HG03280 (cell line): Measurements from ENCODE around the gene MTM1.

Experiments used
- ATAC-seq: cut with Tn5 transposase; IDR thresholded peaks from one replicate; pipeline ENCODE4 v1.9.1; 2021; ENCODE audit warnings: mild to moderate bottlenecking, moderate library complexity; ENCODE audit not compliant: unreplicated experiment

The MTM1 gene

DNA sequence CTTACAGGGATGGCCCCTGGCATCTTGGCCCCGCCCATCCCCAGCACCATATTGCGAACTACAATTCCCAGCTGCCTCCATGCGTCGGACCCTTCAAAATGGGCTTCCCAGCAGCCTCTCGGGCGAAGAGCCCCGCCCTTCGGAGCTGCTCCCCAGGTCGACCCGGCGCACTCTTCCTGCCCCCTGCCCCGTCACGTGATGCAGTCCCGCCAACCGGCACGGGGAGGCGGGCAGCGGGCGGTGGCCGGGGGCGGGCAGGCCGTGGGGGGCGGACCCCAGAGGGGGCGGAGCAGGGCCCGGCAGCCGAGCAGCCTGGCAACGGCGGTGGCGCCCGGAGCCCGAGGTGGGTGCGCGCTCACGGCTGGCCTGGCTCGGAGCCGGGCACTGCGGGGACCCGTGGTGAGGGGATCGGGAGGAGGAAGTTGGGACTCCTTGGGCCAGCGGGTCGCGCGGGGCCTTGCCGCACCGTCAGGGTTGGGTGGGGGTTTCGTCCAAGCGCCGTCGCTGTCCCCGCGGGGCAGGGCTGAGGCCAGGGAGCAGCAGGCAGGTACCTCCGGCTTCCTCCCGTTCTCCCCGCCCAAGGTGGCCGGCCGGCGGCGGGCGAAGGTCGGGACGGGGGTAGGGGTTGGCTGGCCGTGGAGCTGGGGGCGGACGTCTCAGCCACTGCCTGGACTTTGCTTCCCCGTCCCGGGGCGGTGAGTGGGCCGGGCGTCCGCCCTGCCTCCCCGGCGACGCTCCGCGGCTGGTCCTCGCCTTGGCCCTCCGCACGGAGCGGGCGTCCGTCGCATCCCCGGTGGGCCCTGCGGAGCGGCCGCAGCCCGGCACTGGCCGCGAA, at the start of gene MTM1:
Gene MTM1, plus strand, starts transcription at position 302 of the 835 bp plus-strand sequence. CDS start 23,994 bp downstream, outside the sequence.
- peak; percentile 94 for ATAC-seq

GRCh38 chrX:150522494-150522893, 45.9 kb upstream of the MTM1 start:
- no peak for ATAC-seq

DNA sequence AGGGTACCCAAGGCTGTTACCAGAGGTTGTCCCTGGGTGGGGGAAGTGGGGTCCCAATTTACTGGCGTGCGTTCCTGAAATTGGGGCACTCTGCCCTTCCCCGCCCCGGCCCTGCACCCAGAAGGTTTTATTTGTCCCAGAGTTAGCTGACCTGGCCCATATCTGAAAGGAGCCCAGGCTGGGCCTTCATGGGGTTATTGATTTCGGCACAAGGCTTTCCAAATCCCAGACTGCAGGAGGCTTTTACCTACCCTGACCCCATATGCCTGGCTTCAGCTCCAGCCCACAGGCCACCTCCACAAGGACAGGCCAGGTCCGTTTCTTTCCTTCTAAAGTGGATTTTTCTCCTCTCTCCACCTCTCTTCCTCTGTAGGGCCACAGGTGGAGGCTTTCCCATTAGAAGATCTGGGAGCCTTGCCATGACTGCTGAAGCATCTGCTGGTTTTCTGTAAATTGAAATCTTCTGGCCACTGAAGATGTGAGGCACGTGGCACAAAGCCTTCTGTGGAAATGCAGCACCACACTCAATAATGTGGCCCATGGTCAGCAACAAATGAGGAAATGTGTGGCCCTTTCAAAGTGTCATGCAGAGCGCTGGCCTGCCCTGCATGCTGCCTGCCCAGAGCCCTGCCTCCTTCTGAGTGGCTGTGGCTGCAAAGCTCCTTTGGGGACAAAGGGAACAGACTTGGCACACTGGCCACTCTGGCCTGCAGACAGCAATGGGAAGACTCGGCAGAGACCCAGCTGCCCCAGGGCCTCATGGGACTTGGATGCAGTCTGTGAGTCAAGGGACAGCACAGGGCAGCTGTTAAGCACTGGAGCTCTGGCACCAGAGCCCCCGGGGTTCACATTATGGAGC, 43.1 kb upstream of the MTM1 start:
- no peak for ATAC-seq

GRCh38 chrX:150526692-150527091, 41.7 kb upstream of the MTM1 start:
- ATAC-seq: no peak

DNA sequence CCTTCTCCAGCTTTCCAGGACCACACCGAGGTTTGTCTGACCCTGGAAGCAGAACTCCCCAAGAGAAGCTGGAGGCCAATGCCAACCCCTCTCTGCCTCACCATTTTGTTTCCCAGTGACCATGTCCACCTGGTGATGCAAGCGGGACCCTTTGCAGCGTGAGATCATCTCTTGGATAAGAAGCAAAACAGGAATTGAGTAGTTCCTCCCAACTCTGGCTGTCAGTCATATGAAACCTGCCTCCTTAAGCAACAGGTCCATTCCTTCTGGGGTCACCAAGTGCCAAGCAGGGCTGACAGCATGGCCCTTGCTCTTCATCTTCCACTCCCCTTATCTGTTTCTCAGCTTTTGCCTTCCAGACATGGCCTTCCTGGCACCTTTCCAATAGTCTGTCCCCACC, 41.3 kb upstream of the MTM1 start:
- no peak for ATAC-seq

DNA sequence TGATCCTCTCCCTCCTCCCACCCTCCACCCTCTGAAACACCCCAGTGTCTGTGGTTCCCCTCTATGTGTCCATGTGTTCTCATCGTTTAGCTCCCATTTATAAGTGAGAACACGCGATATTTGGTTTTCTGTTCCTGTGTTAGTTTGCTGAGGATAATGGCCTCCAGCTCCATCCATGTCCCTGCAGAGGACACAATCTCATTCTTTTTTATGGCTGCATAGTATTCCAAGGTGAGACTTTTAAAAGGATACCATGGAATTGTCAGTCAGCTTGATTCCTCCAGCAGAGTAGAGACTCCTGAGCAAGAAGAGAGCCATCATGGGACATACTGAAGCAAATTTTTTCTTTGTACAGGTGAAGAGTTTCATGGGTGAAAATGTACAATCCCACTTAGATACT, 38.8 kb upstream of the MTM1 start:
- ATAC-seq: no peak

DNA sequence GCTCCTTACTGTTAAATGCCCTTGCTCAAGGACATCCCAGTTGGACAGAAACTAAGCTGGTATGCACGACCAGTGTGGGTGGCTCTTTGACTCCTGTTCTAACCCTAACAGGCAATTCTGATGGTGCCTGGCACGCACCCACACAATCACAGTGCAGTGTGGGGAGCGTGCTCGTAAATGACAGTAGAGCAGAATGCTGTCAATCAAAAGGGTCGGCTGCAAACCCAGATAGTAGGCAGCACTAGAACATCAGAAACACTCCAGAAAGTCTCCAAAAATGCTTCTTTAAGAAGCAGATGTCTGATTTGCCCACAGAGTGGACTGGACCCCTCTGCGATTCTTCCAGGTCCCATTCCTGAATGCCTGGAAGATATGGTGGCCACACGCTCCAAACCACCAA, 37.6 kb upstream of the MTM1 start:
- ATAC-seq: no peak

GRCh38 chrX:150531467-150531866, 37.0 kb upstream of the MTM1 start:
- no peak for ATAC-seq

GRCh38 chrX:150533863-150534262, 34.6 kb upstream of the MTM1 start:
- no peak for ATAC-seq

- no peak for ATAC-seq
Measured at GRCh38 chrX:150536455-150537116, 31.8 kb upstream of the MTM1 start.

GRCh38 chrX:150537851-150538250, 30.6 kb upstream of the MTM1 start:
- no peak for ATAC-seq

GRCh38 chrX:150540965-150541364, 27.5 kb upstream of the MTM1 start:
- ATAC-seq: no peak

DNA sequence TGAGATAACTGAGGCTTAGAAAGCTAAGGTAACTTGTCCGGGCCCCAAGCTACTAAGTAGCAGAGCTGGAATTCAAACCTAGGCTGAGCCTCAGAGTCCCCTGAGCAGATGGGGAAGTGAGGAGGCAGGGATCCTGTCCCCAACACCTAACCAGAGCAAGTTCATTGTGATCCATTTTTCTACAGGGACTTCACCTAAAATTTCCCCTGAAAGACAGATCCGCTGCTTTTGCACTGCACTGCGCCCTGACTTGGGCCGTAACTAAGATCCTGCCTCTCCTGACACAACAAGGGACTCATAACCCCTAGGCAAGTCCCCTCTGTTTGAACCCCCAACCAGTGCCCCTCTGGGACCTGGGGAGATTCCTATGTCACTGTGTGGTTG, 25.6 kb upstream of the MTM1 start:
- peak; percentile 23 for ATAC-seq

DNA sequence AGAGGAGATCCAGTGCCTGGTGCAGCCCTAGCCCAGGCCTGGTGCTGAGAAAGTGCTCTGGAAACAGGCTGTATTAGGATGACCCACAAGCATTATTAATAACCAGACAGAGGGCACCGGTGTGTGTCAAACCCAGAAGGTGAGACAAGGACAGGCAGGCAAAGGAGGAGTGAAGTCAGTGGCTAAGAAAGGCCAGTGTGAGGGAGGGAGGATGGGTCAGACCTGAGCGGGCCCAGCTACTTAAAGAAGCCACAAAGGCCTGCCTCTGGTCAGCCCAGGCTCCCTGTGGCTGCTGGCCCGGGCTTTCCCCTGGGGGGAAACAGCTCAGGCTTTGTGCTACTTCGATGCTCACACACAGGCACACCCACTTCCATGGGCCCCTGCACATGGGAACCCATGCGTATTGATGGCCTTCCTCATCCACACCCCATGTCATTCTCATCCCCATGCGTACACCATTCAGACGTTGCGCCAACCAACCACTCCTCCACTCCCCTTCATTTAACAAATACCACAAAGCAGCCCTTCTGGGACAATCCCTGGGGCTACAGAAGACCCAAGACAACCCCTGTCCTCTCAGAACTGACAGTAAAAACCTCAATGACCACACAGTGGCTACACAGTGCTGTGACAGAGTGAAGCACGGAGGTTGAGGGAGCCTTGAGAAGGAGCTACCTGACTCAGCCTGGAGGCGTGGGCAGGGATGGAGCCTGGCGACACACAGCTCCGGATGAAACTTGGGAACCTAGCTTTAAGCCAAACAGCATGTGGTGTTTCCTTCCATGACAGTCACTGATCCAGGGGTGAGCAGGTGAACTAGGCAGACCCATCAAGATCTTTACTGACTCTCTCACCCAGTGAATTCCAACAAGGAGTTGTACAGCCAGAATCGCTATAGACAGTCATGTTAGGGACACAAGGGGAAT, 24.9 kb upstream of the MTM1 start:
- peak; percentile 38 for ATAC-seq

GRCh38 chrX:150544222-150544787, 24.1 kb upstream of the MTM1 start:
- no peak for ATAC-seq

DNA sequence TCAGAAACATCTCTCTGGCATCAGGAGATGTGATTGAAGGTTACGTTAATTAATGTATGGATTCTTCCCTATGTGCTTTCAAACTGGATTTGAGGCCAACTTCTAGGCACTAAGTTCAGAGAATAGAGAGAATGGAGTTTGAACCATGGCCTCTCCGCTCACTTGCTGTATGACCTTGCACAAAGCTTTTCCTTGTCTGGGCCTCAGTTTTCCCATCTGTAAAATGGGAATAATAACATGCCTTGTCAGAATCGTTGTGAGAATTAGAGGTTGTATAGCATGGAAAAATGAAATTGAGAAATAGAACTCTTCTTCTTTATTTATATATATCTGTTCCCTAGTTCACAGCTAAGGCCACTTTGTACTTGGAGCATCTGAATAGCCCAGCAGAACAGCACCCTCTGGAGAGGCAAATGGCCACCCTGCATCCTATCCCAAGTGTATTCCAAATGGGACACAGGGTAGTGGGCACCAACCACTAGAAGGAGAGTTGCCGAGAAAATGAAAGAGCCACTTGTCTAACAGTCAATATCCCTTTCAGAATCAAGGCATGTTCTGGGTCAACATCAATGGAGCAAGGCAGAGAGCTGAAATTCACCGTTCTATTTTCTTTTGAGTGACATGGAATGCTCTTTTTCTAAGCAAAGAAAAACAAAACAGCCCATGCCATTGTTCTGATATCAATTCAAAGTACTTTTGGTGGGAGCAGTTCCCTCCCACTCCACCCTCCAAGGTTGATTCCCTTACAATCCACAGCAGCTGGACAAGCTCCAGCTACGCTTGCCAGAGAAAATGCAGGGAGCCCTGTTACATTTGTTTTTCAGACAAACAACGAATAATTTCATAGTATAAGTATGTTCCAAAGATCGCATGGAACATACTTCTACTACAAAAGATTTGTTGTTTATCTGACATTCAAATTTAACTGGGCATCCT, 23.3 kb upstream of the MTM1 start:
- no peak for ATAC-seq

DNA sequence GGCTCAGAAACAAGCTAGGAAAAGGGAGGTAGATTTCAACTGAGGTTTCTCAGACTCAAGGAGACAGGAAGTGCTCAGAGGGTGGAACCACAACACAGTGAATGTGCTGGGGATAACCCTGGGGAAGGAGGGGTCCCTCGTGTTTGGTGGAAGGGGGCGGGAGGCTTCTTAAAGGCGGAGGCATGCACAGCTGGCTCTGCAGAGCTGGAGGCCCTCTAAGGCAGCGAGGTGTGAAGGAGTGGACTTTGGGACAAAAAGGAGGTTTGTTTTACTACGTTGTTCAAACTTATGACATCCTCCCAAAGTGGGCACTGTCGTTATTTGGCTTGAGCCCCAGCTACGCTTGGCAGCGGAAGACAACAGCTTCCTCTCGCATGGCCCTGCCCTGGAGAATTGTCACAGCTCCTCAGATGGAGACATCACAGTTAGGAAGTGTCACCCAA, 21.7 kb upstream of the MTM1 start:
- no peak for ATAC-seq

DNA sequence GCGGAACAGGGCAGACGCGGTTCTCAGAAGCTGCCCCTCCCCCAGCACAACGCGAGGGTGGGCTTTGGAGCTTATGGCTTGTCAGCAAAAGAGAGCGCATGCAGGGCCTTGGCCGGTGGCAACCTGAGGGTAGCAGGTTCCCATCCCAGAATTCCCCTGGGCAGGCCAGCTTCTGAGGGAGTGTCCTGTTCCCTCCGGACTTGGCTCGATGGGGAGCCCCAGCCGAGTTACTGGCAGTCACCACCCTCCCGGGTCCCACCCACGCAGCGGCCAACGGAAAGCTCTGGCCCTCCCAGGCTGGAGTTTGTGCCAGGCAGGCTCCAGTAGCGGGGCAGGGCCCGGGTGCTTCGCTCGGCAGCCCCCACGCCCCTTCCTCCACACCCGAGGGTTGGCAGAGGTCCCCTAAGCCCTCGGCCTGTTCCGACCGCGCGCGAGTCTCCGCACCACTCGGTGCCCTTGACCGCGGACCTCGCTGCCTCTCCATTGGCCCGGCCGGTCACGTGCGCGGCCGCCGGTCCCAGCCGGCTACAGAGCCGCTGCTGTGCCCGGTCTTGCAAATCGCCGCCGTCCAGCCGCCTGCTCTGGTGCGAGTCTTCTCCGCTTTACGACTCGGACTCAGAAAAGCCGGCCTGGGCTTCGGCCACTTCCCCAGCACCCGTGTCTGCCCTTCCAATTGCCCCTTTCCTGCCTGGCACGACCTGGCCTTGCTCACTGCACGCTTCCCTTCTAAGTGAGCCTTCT, 20.9 kb upstream of the MTM1 start:
- peak; percentile 82 for ATAC-seq
